NCI-H1694 (cell line): ENCODE measurements around the gene ACSL6.

Source experiments
- DNase-seq: peaks from one replicate; lab custom pipeline; 2025; lab: John Stamatoyannopoulos, UW

The ACSL6 gene

GRCh38 chr5:131999441-132000240 lies 11.8 kb downstream of the ACSL6 start:
- no peak for DNase-seq

GRCh38 chr5:131999041-131999440 lies 12.4 kb downstream of the ACSL6 start:
- no peak for DNase-seq

GRCh38 chr5:131998431-131999040 lies 12.9 kb downstream of the ACSL6 start:
- DNase-seq, result no peak

- DNase-seq, result no peak
These were observed 13.7 kb downstream of the ACSL6 start for GRCh38 chr5:131997727-131998117.

GRCh38 chr5:131997026-131997726 lies 14.3 kb downstream of the ACSL6 start:
- no peak for DNase-seq

- no peak for DNase-seq
These were observed 15.0 kb downstream of the ACSL6 start for GRCh38 chr5:131996210-131997025.

- DNase-seq, result no peak
These were observed 16.8 kb downstream of the ACSL6 start for GRCh38 chr5:131994533-131995226.

- DNase-seq, result no peak
These were observed 17.4 kb downstream of the ACSL6 start for GRCh38 chr5:131994090-131994489.

GRCh38 chr5:131993676-131994075 lies 17.8 kb downstream of the ACSL6 start:
- DNase-seq, result no peak

- DNase-seq, result no peak
These were observed 19.1 kb downstream of the ACSL6 start for GRCh38 chr5:131992370-131992769.

- DNase-seq, result no peak
These were observed 19.7 kb downstream of the ACSL6 start for GRCh38 chr5:131991593-131992324.

- no peak for DNase-seq
These were observed 20.7 kb downstream of the ACSL6 start for GRCh38 chr5:131990716-131991115.

GRCh38 chr5:131988601-131989000 lies 22.9 kb downstream of the ACSL6 start:
- no peak for DNase-seq

- no peak for DNase-seq
These were observed 24.2 kb downstream of the ACSL6 start for GRCh38 chr5:131987251-131987650.

GRCh38 chr5:131986161-131986912 lies 25.1 kb downstream of the ACSL6 start:
- DNase-seq, result no peak

- no peak for DNase-seq
These were observed 26.3 kb downstream of the ACSL6 start for GRCh38 chr5:131984956-131985665.

GRCh38 chr5:131983244-131983771 lies 28.1 kb downstream of the ACSL6 start:
- no peak for DNase-seq

GRCh38 chr5:131981516-131981915 lies 29.9 kb downstream of the ACSL6 start:
- no peak for DNase-seq

- no peak for DNase-seq
These were observed 30.8 kb downstream of the ACSL6 start for GRCh38 chr5:131980696-131981095.
